GM19099 (cell line): ENCODE data around the gene C4orf36.

Source experiments
- POLR2A ChIP-seq: IDR thresholded peaks from 3 replicates; pipeline ENCODE4 v1.6.1; 2011; ENCODE audit warnings: low read depth; ENCODE audit not compliant: insufficient read length; ENCODE audit errors: extremely low read depth

C4orf36 gene

DNA sequence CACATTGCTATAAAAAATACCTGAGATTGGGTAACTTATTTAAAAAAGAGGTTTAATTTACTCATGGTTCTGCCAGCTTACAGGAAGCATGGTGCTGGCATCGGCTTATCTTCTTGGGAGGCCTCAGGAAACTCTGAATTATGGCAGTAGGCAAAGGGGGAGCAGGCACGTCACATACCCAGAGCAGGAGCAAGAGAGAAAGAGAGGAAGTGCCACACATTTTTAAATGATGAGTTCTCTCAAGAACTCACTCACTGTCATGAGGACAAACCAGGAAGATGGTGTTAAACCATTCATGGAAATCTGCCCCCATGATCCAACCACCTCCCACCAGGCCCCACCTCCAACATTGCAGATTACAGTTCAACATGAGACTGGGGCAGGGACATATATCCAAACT is 32.6 kb upstream of the C4orf36 start:
- no peak for TF ChIP-seq POLR2A

- no peak for TF ChIP-seq POLR2A
Measured at GRCh38 chr4:86921608-86922252, 29.5 kb upstream of the C4orf36 start.

DNA sequence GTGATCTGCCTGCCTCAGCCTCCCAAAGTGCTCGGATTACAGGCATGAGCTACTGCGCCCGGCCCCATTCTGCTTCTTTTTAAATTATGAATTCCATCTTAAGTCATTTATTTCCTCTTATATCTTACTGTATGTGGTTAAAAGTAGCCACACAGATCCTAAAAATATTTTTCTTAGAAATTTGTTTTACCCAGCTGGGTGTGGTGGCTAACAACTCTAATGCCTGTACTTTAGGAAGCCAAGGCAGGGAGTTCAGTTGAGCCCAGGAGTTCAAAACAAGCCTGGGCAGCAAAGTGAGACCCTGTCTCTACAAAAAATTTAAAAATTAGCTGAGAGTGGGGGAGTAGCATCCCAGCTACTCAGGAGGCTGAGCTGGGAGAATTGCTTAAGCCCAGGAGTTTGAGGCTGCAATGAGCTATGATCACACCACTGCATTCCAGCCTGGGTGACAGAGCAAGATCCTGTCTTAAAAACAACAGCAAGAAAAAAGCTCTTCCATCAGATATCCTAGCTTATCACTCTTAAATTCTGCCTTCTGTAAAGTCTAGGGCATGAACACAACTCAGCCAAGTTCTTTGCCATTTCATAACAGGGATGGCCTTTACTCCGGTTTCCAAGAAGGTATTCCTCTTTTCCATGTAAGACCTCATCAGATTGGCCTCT is 27.5 kb upstream of the C4orf36 start:
- TF ChIP-seq POLR2A: no peak

DNA sequence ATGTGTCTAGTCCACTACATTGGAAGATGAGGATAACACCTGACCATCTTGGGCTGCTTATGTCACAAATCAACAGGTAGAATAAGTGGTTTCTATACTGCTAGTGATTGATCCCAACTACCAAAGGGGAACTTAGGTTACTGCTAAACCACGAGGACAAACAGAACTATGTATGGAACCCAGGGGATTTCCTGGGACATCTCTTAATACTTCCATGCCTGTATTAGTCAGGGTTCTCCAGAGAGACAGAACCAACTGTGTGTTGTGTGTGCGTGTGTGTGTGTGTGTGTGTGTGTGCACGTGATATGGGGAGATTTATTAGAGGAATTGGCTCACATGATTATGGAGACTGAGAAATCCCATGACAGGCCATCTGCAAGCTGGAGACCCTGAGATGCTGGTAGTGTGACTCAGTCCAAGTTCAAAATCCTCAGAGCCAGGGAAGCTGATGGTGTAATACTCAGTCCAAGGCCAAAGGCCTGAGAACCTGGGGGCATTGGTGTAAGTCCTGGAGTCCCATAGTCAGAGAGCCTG is 26.4 kb upstream of the C4orf36 start:
- no peak for TF ChIP-seq POLR2A

- TF ChIP-seq POLR2A: no peak
Measured at GRCh38 chr4:86917212-86918039, 25.2 kb upstream of the C4orf36 start.

GRCh38 chr4:86916392-86916791 is 24.2 kb upstream of the C4orf36 start:
- TF ChIP-seq POLR2A: no peak

- no peak for TF ChIP-seq POLR2A
Measured at GRCh38 chr4:86910820-86911684, 18.8 kb upstream of the C4orf36 start.

DNA sequence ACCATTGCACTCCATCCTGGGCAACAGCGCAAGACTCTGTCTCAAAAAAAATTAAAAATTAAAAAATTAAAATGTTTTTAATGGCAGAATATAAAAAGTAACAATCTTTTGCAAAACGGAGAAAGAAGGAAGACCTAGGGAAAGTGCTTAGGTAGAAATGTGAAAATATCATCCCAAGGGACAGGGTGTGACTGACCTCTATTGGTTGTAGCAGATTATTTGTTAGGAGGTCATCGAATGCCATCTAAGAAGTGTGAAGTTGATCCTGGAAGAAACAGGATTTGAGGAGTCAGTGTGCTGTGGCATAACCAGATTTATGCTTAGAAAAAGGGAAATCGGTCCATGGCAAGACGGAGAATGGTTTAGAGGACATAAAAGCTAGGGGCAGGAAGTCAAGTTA is 18.1 kb upstream of the C4orf36 start:
- TF ChIP-seq POLR2A: no peak

DNA sequence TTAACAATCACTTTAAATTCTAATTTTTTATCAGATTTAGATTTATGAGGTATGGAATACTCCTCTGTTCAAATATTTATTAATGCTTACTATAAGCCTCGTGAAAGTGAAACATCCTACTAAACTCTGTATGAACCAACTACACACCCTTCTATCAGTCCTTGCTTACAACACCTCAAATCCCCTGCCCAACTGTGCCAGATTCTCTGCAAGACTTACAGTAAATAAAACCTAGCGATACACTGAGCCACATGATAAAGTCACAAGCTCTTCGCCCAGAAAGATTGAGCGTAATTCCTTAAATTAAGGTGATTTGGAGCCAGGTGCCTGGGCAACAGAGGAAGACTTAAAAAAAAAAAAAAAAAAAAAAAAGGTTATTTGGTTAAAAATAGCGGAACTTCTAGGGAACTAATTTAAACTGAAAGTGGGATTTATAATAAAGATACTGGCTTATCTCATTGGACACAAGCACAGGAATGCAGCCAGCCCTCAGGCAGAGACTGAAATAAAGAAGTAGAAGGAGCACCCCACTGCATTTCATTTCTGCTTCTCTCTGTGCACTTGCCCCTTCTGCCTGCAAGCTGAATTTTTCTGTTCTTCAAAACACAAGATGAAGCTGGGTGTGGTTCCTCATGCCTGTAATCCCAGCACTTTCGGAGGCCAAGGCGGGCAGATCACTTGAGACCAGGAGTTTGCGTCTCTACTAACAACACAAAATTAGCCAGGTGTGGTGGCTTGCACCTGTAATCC is 17.5 kb upstream of the C4orf36 start:
- no peak for TF ChIP-seq POLR2A

- no peak for TF ChIP-seq POLR2A
Measured at GRCh38 chr4:86908251-86908657, 16.0 kb upstream of the C4orf36 start.

- TF ChIP-seq POLR2A: no peak
Measured at GRCh38 chr4:86901864-86902263, 9.6 kb upstream of the C4orf36 start.

DNA sequence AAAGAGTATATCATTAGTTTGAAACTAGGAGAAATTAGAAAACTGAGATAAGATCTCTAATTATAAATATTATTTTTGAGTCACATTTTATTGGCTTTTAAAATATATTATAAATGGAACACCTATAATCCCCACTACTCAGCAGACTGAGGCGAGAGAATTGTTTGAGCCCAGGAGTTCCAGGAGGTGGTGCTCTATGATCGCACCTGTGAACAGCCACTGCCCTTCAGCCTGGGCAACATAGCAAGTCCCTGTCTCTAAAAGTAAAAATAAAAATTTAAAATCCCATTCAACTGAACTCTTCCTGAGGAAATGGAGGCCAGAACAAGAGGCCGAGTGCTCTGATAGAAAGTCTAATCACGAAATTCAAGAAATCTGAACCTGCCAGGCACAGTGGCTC is 6.3 kb upstream of the C4orf36 start:
- no peak for TF ChIP-seq POLR2A

GRCh38 chr4:86896596-86896995 is 4.4 kb upstream of the C4orf36 start:
- no peak for TF ChIP-seq POLR2A
